IPS-18c (cell line): ENCODE measurements around the gene NPIPB8.
"Not testable (repeated sequence)": the region's sequence is repeated elsewhere in the genome, so short reads cannot be mapped to it uniquely, and the experiment has no call there.

ENCODE experiments used
- H3K4me3 ChIP-seq: 2 replicates; pipeline ENCODE4 v1.7.0; 2013; ENCODE audit warnings: low read depth, mild to moderate bottlenecking, low read length, moderate library complexity; ENCODE audit not compliant: insufficient read depth
- H3K9me3 ChIP-seq: one replicate; pipeline ENCODE4 v1.6.1; 2013; ENCODE audit warnings: mild to moderate bottlenecking, low read length, moderate library complexity; ENCODE audit not compliant: control insufficient read depth, insufficient read depth

NPIPB8 gene

DNA sequence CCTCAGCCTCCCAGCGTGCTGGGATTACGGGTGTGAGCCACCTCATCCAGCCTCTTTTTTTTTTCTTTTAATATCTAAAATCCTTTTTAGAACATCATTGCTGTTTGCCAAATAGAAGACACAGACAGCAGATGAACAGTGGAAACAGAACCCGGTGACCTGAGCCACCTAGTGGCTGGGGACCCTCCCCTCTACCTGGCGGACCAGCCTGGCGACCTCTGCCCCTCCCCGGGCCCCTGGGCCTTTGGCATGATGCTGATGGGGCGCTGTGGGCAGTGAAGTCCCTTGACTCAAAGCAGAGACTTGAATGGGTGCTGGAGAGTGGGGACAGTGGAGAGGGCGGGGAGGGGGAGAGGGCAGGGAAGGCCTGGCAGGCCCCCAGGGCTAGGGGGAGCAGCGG, 61.9 kb downstream of the NPIPB8 start:
- H3K4me3 ChIP-seq, H3K9me3 ChIP-seq: not testable (repeated sequence)

DNA sequence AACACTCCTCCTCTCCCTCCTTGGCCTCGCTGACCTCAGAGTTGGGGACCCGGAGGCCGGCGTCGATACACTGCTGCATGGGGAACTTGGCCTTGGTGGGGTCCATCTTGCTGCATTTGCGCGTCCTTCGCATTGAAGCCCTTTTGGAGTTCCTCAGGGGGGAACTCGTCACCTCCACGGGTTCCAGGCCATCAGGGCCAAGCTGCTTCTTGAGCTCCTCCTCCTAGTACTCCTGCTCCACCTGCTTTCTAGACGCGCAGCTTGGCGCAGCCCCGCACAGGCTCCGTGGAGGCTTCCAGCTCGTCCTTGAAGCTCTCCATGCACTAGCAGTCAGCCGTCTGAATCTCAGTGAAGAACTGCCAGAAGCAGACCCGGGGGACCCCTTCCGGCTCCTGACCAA, 62.5 kb downstream of the NPIPB8 start:
- not testable (repeated sequence) for H3K4me3 ChIP-seq, H3K9me3 ChIP-seq

DNA sequence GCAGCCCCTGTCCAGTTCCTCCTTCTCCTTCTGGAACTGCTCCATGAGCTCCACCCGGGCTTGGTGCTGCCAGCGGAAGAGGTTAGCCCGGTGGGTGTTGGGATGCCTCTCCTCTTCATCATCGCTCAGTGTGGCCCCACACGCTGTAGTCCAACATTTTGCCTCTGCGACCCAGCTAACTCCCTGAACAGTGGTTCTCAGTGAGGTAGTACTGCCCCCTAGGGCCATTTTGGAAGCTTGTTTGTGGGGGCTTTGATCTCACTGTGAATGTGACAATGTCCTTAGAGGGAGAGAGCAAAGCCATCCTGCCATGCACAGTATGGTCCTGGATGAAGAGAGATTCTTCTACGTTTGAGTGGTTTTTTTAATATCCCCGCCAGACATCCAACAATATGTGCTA, 63.5 kb downstream of the NPIPB8 start:
- not testable (repeated sequence) for H3K4me3 ChIP-seq

DNA sequence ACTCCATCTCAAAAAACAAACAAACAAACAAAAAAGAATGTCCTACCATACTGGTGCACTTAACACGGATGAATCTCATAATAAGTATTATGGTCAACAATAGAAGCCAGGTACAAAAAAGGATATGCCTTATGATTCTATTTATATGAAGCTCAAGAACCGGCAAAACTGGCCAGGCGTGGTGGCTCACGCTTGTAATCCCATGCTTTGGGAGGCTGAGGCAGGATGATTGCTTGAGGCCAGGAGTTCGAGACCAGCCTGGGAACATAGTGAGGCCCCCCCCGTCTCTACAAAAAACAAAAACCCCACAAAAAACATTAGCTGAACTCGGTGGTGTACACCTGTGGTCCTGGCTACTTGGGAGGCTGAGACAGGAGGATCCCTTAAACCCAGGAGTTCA, 66.4 kb downstream of the NPIPB8 start:
- H3K9me3 ChIP-seq, H3K4me3 ChIP-seq: not testable (repeated sequence)

More for the DNA sequence above, 63.5 kb downstream of the NPIPB8 start:
- H3K9me3 ChIP-seq = not testable (repeated sequence)
